ENCODE data around the gene TAF4.

DNA sequence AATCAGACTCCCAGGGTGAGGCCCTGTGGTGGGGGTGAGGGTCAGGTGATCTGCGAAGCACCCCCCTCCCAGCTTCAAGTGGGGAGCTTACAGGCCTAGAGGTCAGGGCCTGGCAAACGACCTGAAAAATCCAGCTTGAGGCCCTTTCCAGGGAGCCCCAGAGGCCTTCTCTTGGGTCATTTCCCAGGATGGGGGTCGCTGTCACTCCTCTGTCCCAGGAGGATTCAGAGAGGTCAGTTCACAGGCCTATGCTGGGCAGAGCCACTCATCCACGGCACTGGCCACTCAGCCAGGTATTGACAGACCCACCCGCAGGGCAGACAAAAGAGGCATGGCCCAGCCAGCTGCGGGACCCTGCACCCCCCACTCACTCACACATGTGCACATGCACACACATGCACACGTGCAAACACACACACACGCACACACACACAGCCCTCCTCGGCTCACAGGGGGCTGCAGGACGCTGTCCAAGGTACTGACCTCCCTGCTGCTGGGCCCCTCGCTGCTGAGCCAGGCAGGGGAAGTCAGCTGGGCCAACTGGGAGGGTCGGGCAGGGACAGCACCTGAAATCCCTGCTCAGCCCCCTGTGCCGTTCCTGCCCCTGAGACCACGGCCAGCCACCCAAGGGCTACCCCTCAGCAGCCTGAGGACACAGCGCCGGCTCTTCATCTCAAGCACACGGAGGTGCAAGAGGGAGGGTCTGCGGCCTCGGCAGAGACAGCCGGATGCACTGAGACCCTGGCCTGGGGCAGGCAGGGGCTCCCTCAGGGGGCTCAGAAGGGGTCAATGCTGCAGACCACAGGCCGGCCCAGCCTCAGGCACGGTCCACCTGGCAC lies 113.8 kb downstream of the TAF4 start:
- no peak for TF ChIP-seq POLR2A (IDR thresholded peaks at IDR 0.05)
- TF ChIP-seq, protein P1, sequence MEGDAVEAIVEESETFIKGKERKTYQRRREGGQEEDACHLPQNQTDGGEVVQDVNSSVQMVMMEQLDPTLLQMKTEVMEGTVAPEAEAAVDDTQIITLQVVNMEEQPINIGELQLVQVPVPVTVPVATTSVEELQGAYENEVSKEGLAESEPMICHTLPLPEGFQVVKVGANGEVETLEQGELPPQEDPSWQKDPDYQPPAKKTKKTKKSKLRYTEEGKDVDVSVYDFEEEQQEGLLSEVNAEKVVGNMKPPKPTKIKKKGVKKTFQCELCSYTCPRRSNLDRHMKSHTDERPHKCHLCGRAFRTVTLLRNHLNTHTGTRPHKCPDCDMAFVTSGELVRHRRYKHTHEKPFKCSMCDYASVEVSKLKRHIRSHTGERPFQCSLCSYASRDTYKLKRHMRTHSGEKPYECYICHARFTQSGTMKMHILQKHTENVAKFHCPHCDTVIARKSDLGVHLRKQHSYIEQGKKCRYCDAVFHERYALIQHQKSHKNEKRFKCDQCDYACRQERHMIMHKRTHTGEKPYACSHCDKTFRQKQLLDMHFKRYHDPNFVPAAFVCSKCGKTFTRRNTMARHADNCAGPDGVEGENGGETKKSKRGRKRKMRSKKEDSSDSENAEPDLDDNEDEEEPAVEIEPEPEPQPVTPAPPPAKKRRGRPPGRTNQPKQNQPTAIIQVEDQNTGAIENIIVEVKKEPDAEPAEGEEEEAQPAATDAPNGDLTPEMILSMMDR (IDR thresholded peaks at IDR 0.05), result no peak

Data from body of pancreas (tissue), 4 donors.